AG09309 (cell line): ENCODE results near the gene CTIF.

ENCODE experiments used
- DNase-seq: peaks from one replicate; pipeline ENCODE4 v3.0.0-alpha.2; 2010; ENCODE audit warnings: low read depth
- H3K4me3 ChIP-seq: 2 replicates; pipeline ENCODE4 v1.5.1; 2011; ENCODE audit warnings: mild to moderate bottlenecking, low read depth, low read length, moderate library complexity; ENCODE audit not compliant: control insufficient read depth
- TF ChIP-seq, protein P1 (sequence below): IDR thresholded peaks from 2 replicates; pipeline ENCODE4 v1.5.1; 2011; ENCODE audit warnings: mild to moderate bottlenecking, low read depth, low read length, inconsistent platforms; ENCODE audit not compliant: insufficient read depth, control insufficient read depth; ENCODE audit errors: missing control alignments

CTIF gene

DNA sequence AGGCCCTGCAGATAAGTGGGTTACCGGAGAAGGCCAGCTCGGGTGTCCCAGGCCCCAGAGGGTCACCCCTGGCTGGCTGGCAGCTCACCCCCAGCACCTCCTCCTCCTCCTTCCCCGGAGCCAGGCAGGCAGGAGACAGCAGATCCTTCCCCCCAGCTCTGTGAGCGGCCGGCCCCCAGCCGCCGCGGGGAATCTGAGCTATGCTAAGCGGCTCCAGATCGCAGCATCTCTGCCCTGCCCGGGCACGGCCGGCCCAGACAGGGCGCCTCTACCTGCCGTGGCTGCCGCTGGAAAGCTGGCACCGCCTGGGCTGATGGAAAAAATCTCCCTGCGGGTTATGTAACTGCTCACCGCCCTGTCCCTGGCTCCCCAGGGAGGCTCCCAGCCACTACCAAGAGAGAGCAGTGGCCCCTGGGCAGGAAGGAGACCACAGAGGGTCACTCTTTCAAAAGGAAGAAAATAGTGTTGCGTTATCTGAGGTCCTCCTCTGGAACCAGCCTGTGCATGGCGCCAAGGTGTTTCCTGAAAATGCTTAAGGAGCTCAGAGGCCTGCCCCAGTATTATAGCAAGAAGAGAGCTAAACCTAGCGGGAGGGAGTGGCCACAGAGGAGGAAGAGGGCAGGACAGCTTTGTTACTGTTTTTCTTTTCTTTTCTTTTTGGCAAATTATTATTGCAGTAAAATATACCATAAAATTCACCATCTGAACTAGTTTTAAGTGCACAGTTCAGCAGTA lies 233.0 kb downstream of the CTIF start:
- TF ChIP-seq, protein P1, sequence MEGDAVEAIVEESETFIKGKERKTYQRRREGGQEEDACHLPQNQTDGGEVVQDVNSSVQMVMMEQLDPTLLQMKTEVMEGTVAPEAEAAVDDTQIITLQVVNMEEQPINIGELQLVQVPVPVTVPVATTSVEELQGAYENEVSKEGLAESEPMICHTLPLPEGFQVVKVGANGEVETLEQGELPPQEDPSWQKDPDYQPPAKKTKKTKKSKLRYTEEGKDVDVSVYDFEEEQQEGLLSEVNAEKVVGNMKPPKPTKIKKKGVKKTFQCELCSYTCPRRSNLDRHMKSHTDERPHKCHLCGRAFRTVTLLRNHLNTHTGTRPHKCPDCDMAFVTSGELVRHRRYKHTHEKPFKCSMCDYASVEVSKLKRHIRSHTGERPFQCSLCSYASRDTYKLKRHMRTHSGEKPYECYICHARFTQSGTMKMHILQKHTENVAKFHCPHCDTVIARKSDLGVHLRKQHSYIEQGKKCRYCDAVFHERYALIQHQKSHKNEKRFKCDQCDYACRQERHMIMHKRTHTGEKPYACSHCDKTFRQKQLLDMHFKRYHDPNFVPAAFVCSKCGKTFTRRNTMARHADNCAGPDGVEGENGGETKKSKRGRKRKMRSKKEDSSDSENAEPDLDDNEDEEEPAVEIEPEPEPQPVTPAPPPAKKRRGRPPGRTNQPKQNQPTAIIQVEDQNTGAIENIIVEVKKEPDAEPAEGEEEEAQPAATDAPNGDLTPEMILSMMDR: no peak
- DNase-seq: no peak

DNA sequence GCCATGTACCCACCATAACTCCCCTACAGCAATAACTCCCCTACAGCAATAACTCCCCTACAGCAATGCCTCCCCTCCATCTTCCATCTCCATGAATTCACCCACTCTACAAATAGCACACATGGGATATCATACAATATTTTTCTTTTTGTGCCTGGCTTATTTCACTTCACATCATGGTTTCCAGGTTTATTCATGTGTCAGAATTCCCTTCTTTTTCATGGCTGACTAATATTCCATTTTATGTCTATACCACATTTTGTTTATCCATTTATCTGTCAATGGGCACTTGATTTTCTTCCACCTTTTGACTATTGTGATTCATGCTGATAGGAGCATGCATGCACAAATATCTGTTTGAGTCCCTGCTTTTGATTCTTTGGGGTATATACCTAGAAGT lies 233.6 kb downstream of the CTIF start:
- DNase-seq: no peak
- TF ChIP-seq, protein P1: no peak
- H3K4me3 ChIP-seq: no peak overlapping the region

More for the DNA sequence above, 233.0 kb downstream of the CTIF start:
- no peak overlapping the region for H3K4me3 ChIP-seq

DNA sequence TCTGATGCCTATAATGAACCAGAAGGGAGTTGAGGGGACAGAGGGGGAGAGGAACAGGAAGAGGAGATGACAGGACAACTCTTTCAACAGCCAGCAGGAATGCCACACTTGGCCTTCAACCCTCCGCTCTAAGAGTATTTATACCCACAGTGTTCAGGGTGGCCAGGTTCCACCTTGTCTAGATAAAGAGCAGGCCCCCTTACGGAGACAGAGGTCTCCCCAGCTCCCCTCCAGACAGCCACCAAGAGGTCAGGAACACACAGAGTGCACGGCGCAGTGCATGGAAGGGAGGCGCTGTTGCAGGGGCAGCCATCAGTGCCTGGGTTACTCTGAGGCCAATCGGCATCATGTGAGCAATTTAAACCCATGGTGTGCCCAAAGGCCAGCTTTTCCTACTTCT lies 235.0 kb downstream of the CTIF start:
- DNase-seq: no peak
- no peak overlapping the region for H3K4me3 ChIP-seq
- TF ChIP-seq, protein P1: no peak

DNA sequence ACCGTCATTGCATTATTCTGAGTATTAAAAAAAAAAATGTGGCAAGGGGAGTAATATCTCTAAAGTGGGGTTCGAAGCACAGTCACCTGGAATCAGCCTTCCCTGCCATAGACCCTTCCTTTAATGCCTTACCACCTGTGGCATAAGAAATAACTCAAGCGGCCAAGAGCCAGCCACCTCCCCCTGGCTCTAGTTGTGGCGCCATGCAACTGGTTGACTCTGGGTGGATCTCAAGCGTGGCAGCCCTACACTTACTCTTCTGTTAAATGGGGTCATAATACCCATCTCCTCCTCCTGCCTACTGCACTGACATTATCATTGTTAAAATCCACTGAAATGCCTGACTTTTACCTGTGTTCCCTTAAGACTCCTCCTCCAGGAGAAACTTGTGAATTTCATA lies 236.1 kb downstream of the CTIF start:
- no peak overlapping the region for H3K4me3 ChIP-seq
- DNase-seq: no peak
- TF ChIP-seq, protein P1: no peak

DNA sequence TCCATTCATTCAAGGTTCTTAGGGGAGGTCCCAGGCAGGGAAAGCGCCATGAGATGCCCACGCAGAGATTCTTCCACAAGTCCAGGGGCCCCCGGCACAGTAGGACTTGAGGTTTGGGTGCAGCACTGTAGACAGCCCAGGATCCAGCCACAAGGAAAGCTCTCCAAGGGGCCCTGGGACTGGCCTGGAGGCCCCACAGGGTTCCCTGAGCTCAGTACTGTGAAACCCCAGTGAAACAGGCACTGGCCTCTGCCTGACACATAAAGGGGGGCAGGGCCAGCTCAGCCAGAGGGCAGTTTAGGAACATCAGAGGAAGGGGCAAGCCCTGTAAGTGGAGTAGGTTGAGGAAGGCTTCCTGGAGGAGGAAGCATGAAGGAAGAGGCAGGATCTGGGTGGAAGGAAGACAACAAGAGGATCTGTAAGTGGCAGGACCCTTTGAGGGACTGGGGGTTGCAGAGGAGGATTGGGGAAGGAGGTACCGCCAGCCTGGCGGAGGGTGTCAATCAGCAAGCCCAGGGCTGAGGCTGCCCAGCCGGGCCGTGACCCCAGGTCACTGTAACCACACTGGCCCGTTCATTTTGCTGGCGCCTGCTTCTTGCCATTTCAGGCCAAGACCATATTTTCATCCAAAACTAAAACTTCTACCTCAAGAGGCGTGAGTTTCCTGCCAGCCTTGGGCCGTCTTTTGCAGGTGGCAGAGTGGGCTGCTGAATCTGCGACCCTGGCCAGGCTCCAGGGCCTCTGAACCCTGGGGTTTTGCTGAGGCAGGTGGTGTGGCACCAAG lies 236.7 kb downstream of the CTIF start:
- no peak overlapping the region for H3K4me3 ChIP-seq
- TF ChIP-seq, protein P1: no peak
- DNase-seq: no peak

DNA sequence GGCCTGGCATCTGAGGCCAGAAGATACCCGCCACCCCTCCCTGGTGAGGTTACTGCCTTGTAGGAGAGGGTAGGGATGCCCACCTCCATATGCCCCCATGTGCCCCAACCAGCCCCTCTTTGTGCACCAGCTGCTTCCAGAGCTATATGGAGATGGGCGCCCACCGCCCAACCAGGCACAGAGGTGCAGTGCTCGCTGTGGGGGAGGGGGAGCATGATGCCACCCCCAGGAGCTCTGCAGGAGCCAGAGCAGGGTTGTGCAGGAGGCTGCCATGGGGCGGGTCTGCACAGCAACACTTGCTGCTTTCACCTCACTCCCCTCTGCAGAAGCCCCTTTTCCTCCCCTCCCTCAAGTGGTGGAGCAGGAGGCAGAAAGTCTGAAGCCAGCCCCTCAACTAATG lies 237.3 kb downstream of the CTIF start:
- H3K4me3 ChIP-seq: no peak overlapping the region
- no peak for DNase-seq
- TF ChIP-seq, protein P1: no peak
